Gastroesophageal sphincter (tissue), 4 donors: Measurements from ENCODE around the gene CARD11. TPM values are rescaled to one million over a fixed set of nuclear protein-coding genes. Genes with fewer than 3 reads are reported as not detected.

Experiments used
- ATAC-seq: fragments of 150-250 bp; one replicate; pipeline ENCODE4 v1.9.1; 2016; ENCODE audit warnings: mild to moderate bottlenecking, moderate library complexity
- H3K27ac ChIP-seq, 4 donors: fragments of 200-600 bp; sonication (generic) in 3 of 4; 1 replicate in 3 of 4; 2 replicates in 1 of 4; pipeline ENCODE4 v1.5.1; 2016 to 2019
- H3K27me3 ChIP-seq: fragments of 200-600 bp; sonication (generic); one replicate; pipeline ENCODE4 v1.5.1; 2019
- H3K36me3 ChIP-seq, 2 donors: fragments of 200-600 bp; sonication (generic); one replicate each; pipeline ENCODE4 v1.5.1; 2019; ENCODE audit warnings: control low read depth in 1 of 2
- H3K4me1 ChIP-seq, 3 donors: fragments of 200-600 bp; sonication (generic); 1 replicate in 2 of 3; 2 replicates in 1 of 3; pipeline ENCODE4 v1.5.1; 2016 to 2019; ENCODE audit warnings: control low read depth in 2 of 3
- H3K4me3 ChIP-seq, 2 donors: fragments of 200-600 bp; sonication (generic); one replicate each; pipeline ENCODE4 v1.5.1; 2019; ENCODE audit warnings: mild to moderate bottlenecking in 1 of 2, moderate library complexity in 1 of 2
- H3K9me3 ChIP-seq, 3 donors: fragments of 200-600 bp; sonication (generic); one replicate each; pipeline ENCODE4 v1.5.1; 2017 to 2019; ENCODE audit warnings: control low read depth in 2 of 3
- EP300 ChIP-seq: sonication (generic); formaldehyde crosslinking; IDR thresholded peaks from one replicate; pipeline ENCODE4 v1.6.1; 2017; ENCODE audit warnings: antibody characterized with exemption, mild to moderate bottlenecking
- POLR2A ChIP-seq, 2 donors: fragments of 450-650 bp; IDR thresholded peaks; one replicate each; pipeline ENCODE4 v1.6.1; 2017; ENCODE audit warnings: antibody characterized with exemption in 2 of 2, mild to moderate bottlenecking in 2 of 2, moderate library complexity in 1 of 2
- POLR2AphosphoS5 ChIP-seq: sonication (generic); formaldehyde crosslinking; IDR thresholded peaks from one replicate; pipeline ENCODE4 v1.6.1; 2017; ENCODE audit warnings: antibody characterized with exemption
- WGBS, 2 donors: methylation state at CpG; one replicate each; pipeline ENCODE4 v1.1.5; 2018; ENCODE audit warnings: low coverage in 1 of 2; 5-methylcytosine and 5-hydroxymethylcytosine counted together
- total RNA-seq, 4 donors: library from RNA; depleted of rRNA; stranded (reverse); fragments of >200 nt; gene quantifications; one replicate each; pipeline ENCODE4 v1.1.0, GENCODE V29; 2016
- TF ChIP-seq, protein P1 (sequence below), 4 experiments: fragments of 200-600 bp in 2 of 4; fragments of 450-650 bp in 2 of 4; sonication (generic) in 1 of 4; IDR thresholded peaks; one replicate each; pipeline ENCODE4 v1.5.1; 2017 to 2019; ENCODE audit warnings: antibody characterized with exemption in 4 of 4, mild to moderate bottlenecking in 2 of 4, moderate library complexity in 2 of 4

CARD11 gene
- total RNA-seq, 4 donors from 2014 or later: 0.27 to 0.67 (median 0.45) TPM

DNA sequence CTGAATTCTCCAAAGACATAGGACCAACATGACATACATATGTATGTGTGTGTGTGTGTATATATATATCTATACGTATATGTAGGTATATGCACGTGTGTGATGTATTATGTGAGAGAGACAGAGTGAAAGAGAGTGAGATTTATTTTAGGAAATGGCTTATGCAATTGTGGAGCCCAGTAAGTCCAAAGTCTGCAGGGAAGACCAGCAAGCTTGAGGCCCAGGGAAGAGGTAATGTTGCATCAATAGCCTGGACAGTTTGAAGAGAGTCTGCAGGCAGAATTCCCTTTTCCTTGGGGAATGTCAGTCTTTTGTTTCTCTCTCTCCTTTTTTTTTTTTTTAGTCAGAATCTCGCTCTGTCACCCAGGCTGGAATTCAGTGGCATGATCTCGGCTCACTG lies 33.0 kb upstream of the CARD11 start:
- no peaks in the 10 kb centered on the region for H3K4me1 ChIP-seq
- no peak for ATAC-seq
- WGBS, 2 donors: 71 to 94% methylated on average over 4 of the region's 4 CpGs
- H3K4me3 ChIP-seq: no peak overlapping the region
- H3K27ac ChIP-seq: no peak overlapping the region
- no peak for TF ChIP-seq POLR2A (IDR thresholded peaks at IDR 0.05)
- no peak for TF ChIP-seq EP300
- TF ChIP-seq POLR2AphosphoS5: no peak
- TF ChIP-seq, protein P1, sequence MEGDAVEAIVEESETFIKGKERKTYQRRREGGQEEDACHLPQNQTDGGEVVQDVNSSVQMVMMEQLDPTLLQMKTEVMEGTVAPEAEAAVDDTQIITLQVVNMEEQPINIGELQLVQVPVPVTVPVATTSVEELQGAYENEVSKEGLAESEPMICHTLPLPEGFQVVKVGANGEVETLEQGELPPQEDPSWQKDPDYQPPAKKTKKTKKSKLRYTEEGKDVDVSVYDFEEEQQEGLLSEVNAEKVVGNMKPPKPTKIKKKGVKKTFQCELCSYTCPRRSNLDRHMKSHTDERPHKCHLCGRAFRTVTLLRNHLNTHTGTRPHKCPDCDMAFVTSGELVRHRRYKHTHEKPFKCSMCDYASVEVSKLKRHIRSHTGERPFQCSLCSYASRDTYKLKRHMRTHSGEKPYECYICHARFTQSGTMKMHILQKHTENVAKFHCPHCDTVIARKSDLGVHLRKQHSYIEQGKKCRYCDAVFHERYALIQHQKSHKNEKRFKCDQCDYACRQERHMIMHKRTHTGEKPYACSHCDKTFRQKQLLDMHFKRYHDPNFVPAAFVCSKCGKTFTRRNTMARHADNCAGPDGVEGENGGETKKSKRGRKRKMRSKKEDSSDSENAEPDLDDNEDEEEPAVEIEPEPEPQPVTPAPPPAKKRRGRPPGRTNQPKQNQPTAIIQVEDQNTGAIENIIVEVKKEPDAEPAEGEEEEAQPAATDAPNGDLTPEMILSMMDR (IDR thresholded peaks at IDR 0.05): no peak
- no peaks in the 10 kb centered on the region for H3K36me3 ChIP-seq
- peaks cover 6% of the 10 kb centered on the region for H3K27me3 ChIP-seq
- peaks cover 0 to 44% (median 0%) of the 10 kb centered on the region in 3 donors for H3K9me3 ChIP-seq

DNA sequence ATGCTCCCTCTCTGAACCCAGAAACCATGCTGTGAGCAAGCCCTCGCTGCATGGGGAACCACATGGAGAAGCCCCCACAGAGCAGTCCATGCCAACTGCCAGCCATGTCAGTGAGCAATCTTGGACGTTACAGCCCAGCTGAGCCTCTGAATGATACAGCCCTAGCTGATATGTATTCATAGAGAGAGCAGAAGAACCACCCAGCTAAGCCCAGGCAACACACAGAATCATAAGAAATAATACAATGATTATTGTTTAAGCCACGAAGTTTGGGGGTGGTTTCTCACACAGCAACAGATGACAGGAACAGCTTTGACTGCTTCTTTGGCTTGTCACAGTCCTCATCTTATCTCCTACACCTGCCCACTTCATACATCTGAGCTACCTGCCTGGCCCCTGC lies 32.5 kb upstream of the CARD11 start:
- no peak for ATAC-seq
- H3K36me3 ChIP-seq: no peaks in the 10 kb centered on the region
- peaks cover 0 to 46% (median 0%) of the 10 kb centered on the region in 3 donors for H3K9me3 ChIP-seq
- no peak overlapping the region for H3K27ac ChIP-seq
- 80 to 85% methylated on average over 1 to 2 of the region's 3 CpGs for WGBS, 2 donors
- TF ChIP-seq EP300 (no peak), POLR2A (IDR thresholded peaks at IDR 0.05) (no peak), POLR2AphosphoS5 (no peak)
- TF ChIP-seq, protein P1 (IDR thresholded peaks at IDR 0.05): no peak
- no peaks in the 10 kb centered on the region for H3K4me1 ChIP-seq
- H3K4me3 ChIP-seq: no peak overlapping the region
- H3K27me3 ChIP-seq: peaks cover 6% of the 10 kb centered on the region

DNA sequence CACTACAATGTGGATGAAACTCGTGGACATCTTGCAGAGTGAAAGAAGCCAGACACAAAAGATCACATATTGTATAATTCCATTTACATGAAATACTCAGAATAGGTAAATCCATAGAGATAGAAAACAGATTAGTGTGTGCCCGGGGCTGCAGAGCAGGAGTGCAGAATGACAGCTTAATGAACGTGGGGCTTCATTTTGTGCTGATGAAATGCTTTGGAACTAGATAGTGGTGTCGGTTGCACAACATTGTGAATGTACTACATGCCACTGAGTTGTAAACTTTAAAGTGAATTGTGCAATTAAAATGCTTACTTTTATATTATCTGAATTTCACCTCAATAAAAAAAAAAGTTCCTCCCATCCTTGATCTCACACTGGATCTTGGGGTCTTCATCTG lies 31.8 kb upstream of the CARD11 start:
- Histone ChIP-seq H3K36me3 (no peaks in the 10 kb centered on the region), H3K4me3 (no peak overlapping the region), H3K27me3 (peaks cover 6% of the 10 kb centered on the region), H3K27ac (no peak overlapping the region), H3K9me3 (peaks cover 0 to 46% (median 0%) of the 10 kb centered on the region in 3 donors), H3K4me1 (no peaks in the 10 kb centered on the region)
- TF ChIP-seq POLR2AphosphoS5 (no peak), EP300 (no peak), POLR2A (IDR thresholded peaks at IDR 0.05) (no peak)
- TF ChIP-seq, protein P1 (IDR thresholded peaks at IDR 0.05): no peak
- ATAC-seq: no peak
- WGBS, 2 donors: 69 to 94% methylated on average over 3 to 4 of the region's 4 CpGs

DNA sequence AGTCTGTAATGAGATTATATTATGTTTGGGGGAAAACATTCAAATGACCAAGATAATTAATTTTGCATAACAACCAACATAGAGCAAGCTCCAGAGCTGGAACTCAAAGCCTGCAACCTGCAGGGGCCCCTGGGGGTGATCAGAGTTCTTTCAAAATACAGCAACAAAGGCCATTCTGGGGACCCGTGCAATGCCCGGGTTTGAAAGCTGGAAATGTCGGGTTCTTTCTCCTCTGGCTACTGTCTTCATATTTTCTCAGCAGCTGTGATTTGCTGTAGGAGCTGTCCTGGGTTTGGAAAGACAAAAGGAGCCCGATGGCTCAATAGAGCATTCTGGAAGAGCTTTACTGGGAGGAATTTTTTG lies 30.8 kb upstream of the CARD11 start:
- Histone ChIP-seq H3K27me3 (peaks cover 6% of the 10 kb centered on the region), H3K27ac (no peak overlapping the region), H3K9me3 (peaks cover 0 to 38% (median 0%) of the 10 kb centered on the region in 3 donors), H3K36me3 (no peaks in the 10 kb centered on the region), H3K4me1 (no peaks in the 10 kb centered on the region), H3K4me3 (no peak overlapping the region)
- WGBS, 2 donors: 31 to 42% methylated on average over 2 to 3 of the region's 4 CpGs
- TF ChIP-seq, protein P1 (IDR thresholded peaks at IDR 0.05): no peak
- TF ChIP-seq POLR2A (IDR thresholded peaks at IDR 0.05) (no peak), POLR2AphosphoS5 (no peak), EP300 (no peak)
- ATAC-seq: no peak

DNA sequence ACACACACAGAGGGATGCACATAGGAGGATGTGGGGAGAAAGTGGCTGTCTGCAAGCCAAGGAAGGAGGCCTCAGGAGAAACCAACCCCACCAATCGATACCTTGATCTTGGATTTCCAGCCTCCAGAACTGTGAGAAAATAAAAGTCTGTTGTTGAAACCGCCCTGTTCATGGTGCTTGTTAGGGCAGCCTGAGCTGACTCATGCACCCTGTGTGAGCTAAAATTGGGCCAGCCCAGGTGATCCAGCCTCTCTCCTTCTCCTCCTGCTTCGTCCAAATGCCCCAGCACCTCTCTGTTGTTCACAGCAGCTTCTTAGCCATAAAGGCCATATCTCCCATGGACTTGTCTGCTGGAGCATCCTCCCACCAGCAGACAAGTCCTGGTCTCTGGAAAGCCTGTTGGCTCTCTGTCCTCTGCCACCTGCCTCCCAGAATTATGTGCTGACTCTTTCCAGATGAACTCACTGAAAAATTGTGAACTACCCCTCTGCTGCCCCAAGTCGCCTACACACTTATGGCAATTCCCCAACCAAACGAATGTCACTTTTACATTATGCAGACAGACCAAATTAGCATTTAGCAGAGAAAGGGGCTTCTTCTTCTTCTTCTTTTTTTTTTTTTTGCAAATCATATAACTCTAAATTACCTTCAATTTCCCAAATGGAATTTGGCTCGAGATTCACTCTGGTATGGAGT lies 30.2 kb upstream of the CARD11 start:
- WGBS, 2 donors: 55 to 81% methylated on average over 4 of the region's 6 CpGs

More for the DNA sequence above, 30.2 kb upstream of the CARD11 start:
- no peak overlapping the region for H3K4me3 ChIP-seq
- no peak overlapping the region for H3K27ac ChIP-seq
- no peaks in the 10 kb centered on the region for H3K4me1 ChIP-seq
- H3K36me3 ChIP-seq: no peaks in the 10 kb centered on the region
- H3K27me3 ChIP-seq: peaks cover 6% of the 10 kb centered on the region
- peaks cover 0 to 38% (median 0%) of the 10 kb centered on the region in 3 donors for H3K9me3 ChIP-seq
- no peak for TF ChIP-seq EP300
- TF ChIP-seq, protein P1 (IDR thresholded peaks at IDR 0.05): no peak
- TF ChIP-seq POLR2A (IDR thresholded peaks at IDR 0.05): no peak
- no peak for TF ChIP-seq POLR2AphosphoS5
- no peak for ATAC-seq
